ENCODE results near the gene CTSD.

CTSD gene

DNA sequence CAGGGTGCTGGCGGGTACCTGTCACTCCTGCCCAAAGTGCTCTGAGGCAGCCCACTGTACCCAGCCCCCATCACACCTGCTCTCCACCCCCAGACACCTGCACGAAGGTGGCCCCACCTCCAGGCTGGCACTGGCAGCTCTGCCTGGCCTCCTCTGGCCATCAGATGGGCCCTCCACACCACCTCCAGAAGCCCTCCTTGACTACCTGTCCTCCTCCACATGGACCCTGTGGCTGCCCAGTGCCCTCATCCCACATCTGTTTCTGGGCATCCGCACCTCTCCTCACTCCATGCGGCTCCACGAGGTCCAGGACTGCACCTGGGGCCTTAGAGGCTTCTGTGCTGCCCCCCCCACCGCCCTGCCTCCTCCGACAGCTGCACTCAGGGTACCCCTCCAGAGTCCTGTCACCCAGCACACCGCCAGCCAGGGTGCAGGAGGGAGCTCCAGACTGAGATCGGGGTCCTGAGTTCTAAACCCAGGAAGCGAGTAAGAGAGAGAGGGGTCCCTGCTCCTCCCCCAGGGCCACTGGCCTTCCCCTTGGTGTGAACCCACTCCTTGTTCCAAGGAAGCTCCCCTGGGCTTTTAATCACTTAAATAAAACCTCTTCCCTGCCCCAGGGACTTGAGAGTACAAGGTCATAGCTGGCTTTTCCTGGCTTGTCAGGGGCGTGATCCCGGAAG lies 1.7 kb downstream of the CTSD start:
- no peak for DNase-seq (ENCODE audit: low read depth)
- peak overlapping the region; percentile 86 for H3K4me3 ChIP-seq (ENCODE audit: low read depth, low read length)
- TF ChIP-seq, protein P1, sequence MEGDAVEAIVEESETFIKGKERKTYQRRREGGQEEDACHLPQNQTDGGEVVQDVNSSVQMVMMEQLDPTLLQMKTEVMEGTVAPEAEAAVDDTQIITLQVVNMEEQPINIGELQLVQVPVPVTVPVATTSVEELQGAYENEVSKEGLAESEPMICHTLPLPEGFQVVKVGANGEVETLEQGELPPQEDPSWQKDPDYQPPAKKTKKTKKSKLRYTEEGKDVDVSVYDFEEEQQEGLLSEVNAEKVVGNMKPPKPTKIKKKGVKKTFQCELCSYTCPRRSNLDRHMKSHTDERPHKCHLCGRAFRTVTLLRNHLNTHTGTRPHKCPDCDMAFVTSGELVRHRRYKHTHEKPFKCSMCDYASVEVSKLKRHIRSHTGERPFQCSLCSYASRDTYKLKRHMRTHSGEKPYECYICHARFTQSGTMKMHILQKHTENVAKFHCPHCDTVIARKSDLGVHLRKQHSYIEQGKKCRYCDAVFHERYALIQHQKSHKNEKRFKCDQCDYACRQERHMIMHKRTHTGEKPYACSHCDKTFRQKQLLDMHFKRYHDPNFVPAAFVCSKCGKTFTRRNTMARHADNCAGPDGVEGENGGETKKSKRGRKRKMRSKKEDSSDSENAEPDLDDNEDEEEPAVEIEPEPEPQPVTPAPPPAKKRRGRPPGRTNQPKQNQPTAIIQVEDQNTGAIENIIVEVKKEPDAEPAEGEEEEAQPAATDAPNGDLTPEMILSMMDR (IDR thresholded peaks at IDR 0.05; ENCODE audit: low read depth, low read length, missing control alignments), result no peak
- in situ Hi-C loops (cut with HindIII; ENCODE audit: low sequenced_read_pairs), result no loop called here

DNA sequence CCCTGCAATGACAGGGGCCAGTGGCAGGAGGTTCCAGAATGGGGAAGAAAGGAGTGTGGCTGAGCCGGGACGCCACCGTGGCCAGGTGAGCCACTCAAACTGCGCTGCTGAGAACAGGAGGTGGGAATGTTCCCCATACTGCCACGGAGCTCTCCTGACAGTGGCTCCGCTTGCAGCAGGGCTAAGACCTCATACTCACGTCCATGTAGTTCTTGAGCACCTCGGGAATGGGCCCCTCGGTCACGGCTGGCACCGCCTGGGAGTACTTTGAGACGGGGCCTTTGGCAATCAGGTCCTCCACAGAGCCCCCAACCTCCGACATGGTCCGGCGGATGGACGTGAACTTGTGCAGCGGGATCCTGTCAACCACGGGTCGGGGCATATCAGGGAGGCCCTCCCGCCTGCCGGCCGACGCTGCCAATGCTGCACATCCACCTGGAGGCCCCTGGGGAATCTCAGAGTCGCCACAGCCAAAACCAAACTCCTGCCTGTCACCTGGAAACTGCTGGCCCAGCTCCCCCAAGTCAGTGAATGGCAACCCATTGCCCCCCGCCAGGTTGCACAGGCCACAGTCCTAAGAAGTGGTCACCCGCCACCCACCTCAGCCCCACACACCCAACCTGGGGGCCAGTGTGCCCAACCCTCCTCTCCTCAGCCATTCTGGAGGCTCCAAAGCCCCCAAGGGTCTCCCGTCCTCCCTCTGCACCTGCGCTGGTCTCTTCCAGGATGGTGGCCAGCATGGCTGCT lies 2.4 kb downstream of the CTSD start:
- TF ChIP-seq, protein P1 (IDR thresholded peaks at IDR 0.05; ENCODE audit: low read depth, low read length, missing control alignments), result no peak
- DNase-seq (ENCODE audit: low read depth), result no peak
- in situ Hi-C loops (cut with HindIII; ENCODE audit: low sequenced_read_pairs), result no loop called here
- peak overlapping the region; percentile 86 for H3K4me3 ChIP-seq (ENCODE audit: low read depth, low read length)

DNA sequence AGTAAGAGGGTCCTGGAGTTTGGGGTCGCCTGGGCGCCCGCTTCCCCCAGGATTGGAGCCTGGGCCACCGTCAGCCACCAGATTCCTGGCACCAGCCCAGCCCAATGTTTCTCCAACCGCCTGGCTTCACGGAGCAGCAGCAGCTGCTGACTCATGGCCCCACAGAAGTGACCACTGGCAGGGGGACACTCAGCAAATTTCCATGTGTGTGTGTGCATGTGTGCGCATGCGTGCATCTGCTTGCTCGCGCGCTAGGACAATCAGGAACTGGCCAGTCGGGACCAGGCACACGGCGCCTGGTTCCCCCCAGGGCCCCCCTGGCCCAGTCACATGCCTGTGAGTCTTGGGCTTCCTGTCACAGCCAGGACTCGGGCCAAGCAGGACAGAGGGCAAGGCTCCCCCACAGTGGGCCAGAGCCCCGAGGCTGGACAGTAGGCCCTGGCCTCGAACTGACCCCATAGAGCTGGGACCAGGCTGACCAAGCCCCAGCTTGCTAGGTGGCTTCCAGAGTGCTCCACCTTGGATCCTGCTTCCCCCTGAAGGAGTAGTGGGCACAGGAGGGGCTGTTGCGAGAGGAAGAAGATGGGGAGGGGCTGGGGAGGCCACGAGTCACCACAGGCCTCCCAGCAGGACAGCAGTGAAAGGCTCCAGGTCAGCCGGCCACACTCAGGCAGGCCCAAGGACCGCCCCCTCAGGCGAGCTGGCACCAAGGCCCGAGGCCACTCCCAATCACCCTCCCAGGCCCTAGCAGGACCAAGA lies 3.2 kb downstream of the CTSD start:
- TF ChIP-seq, protein P1 (IDR thresholded peaks at IDR 0.05; ENCODE audit: low read depth, low read length, missing control alignments), result no peak
- DNase-seq (ENCODE audit: low read depth), result no peak
- no peak overlapping the region for H3K4me3 ChIP-seq (ENCODE audit: low read depth, low read length)
- in situ Hi-C loops (cut with HindIII; ENCODE audit: low sequenced_read_pairs), result no loop called here

DNA sequence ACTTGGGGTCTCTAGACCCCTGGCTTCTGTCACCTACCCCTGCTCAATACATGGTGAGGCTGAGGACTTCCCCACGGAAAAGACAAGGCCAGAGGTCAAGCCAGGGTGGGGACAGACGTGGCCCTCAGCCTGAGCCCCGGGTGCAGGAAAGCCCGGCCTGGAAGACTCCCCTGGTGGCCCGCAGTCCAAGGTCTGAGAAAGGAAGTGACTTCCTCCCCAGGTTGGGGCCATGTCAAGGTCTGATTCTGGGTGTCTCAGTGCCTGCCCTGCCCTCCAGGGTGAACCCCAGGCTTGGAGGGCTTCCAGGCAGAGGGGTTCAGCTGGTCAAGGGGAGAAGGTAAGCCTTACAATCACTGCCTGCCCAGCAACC lies 3.9 kb downstream of the CTSD start:
- TF ChIP-seq, protein P1 (IDR thresholded peaks at IDR 0.05; ENCODE audit: low read depth, low read length, missing control alignments), result no peak
- no peak overlapping the region for H3K4me3 ChIP-seq (ENCODE audit: low read depth, low read length)
- in situ Hi-C loops (cut with HindIII; ENCODE audit: low sequenced_read_pairs), result no loop called here
- DNase-seq (ENCODE audit: low read depth), result no peak

DNA sequence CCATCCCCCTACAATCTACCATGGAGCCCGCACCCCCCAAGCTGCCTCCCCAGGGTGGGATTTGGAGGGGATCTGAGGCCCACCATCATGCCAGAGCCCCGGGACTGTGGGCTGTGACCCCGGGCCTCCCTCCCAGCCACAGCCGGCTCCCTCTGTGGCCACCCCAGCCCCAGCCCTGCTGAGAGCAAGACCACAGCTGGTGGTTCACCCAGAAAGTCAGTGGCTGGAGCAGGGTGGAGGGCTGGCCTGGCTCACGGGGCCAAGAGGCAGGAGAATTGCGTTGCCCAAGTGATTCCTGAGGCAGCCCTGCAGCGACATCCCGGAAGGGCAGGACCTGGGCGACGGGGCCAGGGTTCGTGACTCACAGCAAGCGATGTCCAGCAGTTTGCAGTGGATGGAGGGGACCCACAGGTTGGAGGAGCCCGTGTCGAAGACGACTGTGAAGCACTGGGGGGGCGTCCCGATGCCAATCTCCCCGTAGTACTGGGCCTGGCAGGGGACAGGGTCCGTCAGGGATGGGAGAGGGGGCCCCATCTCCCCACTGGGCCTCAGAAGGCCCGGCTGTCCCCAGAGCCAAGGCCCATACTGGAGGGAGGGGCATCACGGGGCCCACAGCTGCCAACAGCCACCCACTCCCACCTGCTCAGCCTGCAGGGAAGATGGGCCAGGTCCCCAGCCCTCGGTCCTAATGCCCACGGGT lies 4.4 kb downstream of the CTSD start:
- in situ Hi-C loops (cut with HindIII; ENCODE audit: low sequenced_read_pairs), result no loop called here
- no peak overlapping the region for H3K4me3 ChIP-seq (ENCODE audit: low read depth, low read length)
- no peak for DNase-seq (ENCODE audit: low read depth)
- TF ChIP-seq, protein P1 (IDR thresholded peaks at IDR 0.05; ENCODE audit: low read depth, low read length, missing control alignments), result no peak

DNA sequence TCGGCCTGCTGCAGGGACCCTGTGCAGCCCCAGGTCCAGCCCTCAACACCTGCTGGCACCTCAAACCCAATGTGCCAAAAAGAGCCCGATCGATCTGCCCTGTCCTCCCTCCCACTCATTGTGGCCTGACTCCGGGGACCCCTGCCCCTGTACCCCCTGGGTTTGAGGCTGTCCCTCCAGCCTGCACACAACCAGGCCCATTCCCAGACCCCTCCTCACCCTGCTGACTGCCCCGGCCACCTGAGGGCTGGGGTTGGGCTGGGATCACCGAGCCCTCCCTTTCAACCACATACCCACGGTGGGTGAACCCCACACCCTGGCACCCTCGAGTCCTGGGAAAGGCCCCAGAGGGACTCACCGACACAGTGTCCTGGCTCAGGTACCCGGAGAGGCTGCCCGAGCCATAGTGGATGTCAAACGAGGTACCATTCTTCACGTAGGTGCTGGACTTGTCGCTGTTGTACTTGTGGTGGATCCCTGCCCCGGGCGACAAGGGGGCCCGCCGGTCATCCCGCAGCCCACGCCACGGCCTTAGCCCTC lies 5.0 kb downstream of the CTSD start:
- no peak for DNase-seq (ENCODE audit: low read depth)
- in situ Hi-C loops (cut with HindIII; ENCODE audit: low sequenced_read_pairs), result no loop called here
- no peak overlapping the region for H3K4me3 ChIP-seq (ENCODE audit: low read depth, low read length)
- TF ChIP-seq, protein P1 (IDR thresholded peaks at IDR 0.05; ENCODE audit: low read depth, low read length, missing control alignments), result no peak

All from astrocyte of the cerebellum (primary cell).